NCI-H748 treated with DMSO at 0.1 percent for 48 hours (cell line): ENCODE data around the gene TRAM2.
A peak's percentile ranks its signal among the peaks of the same experiment; 100 is the strongest.

Experiments
- DNase-seq: peaks from one replicate; lab custom pipeline; 2025; lab: John Stamatoyannopoulos, UW

The TRAM2 gene

GRCh38 chr6:52594221-52594620 is 17.4 kb upstream of the TRAM2 start:
- DNase-seq, result no peak

GRCh38 chr6:52591832-52592231 is 15.0 kb upstream of the TRAM2 start:
- no peak for DNase-seq

- no peak for DNase-seq
Measured at GRCh38 chr6:52590152-52590891, 13.5 kb upstream of the TRAM2 start.

- no peak for DNase-seq
Measured at GRCh38 chr6:52588710-52589091, 11.8 kb upstream of the TRAM2 start.

GRCh38 chr6:52588087-52588709 is 11.3 kb upstream of the TRAM2 start:
- DNase-seq, result no peak

GRCh38 chr6:52587001-52587400 is 10.1 kb upstream of the TRAM2 start:
- DNase-seq, result no peak

- no peak for DNase-seq
Measured at GRCh38 chr6:52584203-52584602, 7.3 kb upstream of the TRAM2 start.

- DNase-seq, result no peak
Measured at GRCh38 chr6:52582996-52583395, 6.1 kb upstream of the TRAM2 start.

GRCh38 chr6:52582446-52582845 is 5.6 kb upstream of the TRAM2 start:
- no peak for DNase-seq

GRCh38 chr6:52580905-52581304 is 4.0 kb upstream of the TRAM2 start:
- DNase-seq, result no peak

GRCh38 chr6:52579006-52579660 is 2.3 kb upstream of the TRAM2 start:
- DNase-seq, result no peak

- DNase-seq, result no peak
Measured at GRCh38 chr6:52577778-52578463, 1.1 kb upstream of the TRAM2 start.

- peak; percentile 59 for DNase-seq
Measured at GRCh38 chr6:52576392-52577021, 353 bp downstream of the TRAM2 start.

- no peak for DNase-seq
Measured at GRCh38 chr6:52576054-52576391, 837 bp downstream of the TRAM2 start.

GRCh38 chr6:52575502-52575892 is 1.4 kb downstream of the TRAM2 start:
- DNase-seq, result no peak

GRCh38 chr6:52574709-52575501 is 2.0 kb downstream of the TRAM2 start:
- DNase-seq, result no peak

GRCh38 chr6:52573295-52573694 is 3.6 kb downstream of the TRAM2 start:
- no peak for DNase-seq

GRCh38 chr6:52572536-52572935 is 4.3 kb downstream of the TRAM2 start:
- no peak for DNase-seq

GRCh38 chr6:52571099-52571755 is 5.6 kb downstream of the TRAM2 start:
- DNase-seq, result no peak

GRCh38 chr6:52570291-52570700 is 6.6 kb downstream of the TRAM2 start:
- DNase-seq, result no peak

GRCh38 chr6:52568320-52568719 is 8.5 kb downstream of the TRAM2 start:
- DNase-seq, result no peak
